GM19193 (cell line): ENCODE data around the gene SLC4A11.
A peak's percentile ranks its signal among the peaks of the same experiment; 100 is the strongest.

Experiments used
- POLR2A ChIP-seq: IDR thresholded peaks from 4 replicates; pipeline ENCODE4 v1.6.1; 2011; ENCODE audit not compliant: insufficient read depth, insufficient read length; ENCODE audit errors: extremely low read depth

Gene SLC4A11

DNA sequence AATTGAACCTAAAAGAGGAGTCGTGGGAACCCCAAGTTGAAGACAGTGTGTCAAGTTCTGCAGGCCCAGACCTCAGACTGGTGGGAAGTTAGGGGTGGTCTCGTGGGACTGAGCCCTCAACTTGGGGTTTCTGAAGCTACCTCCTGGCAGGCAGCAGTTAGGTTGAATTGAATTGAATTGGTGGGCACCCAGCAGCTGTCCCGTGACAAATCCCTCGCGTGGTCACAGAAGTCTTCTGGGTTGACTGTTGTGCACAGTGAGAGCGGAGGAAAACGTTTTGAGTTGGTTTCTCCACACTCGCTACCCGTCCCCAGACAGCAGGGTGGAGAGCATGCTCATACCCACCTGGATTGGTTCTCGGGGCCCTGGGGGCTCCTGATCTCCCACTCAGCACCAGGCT, 12.9 kb downstream of the SLC4A11 start:
- no peak for TF ChIP-seq POLR2A

GRCh38 chr20:3224681-3225421, 14.1 kb downstream of the SLC4A11 start:
- TF ChIP-seq POLR2A = no peak

GRCh38 chr20:3223994-3224680, 14.9 kb downstream of the SLC4A11 start:
- no peak for TF ChIP-seq POLR2A

DNA sequence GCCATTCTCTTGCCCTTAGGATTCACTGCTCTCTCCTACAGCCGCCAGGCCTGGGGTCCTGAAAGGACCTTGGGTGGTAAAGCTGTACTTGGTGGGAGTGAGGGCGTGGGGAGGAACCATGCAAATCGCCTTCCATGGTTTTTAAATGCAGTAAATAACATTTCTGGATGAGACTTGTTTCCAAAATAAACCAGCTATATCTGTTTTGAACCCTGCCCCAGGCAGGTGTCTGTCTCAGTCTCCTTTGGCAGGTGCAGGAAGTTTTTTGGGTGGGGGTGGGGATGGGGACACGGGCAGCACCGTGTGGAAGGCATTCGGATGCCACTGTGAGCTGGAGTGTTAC, 15.4 kb downstream of the SLC4A11 start:
- no peak for TF ChIP-seq POLR2A

DNA sequence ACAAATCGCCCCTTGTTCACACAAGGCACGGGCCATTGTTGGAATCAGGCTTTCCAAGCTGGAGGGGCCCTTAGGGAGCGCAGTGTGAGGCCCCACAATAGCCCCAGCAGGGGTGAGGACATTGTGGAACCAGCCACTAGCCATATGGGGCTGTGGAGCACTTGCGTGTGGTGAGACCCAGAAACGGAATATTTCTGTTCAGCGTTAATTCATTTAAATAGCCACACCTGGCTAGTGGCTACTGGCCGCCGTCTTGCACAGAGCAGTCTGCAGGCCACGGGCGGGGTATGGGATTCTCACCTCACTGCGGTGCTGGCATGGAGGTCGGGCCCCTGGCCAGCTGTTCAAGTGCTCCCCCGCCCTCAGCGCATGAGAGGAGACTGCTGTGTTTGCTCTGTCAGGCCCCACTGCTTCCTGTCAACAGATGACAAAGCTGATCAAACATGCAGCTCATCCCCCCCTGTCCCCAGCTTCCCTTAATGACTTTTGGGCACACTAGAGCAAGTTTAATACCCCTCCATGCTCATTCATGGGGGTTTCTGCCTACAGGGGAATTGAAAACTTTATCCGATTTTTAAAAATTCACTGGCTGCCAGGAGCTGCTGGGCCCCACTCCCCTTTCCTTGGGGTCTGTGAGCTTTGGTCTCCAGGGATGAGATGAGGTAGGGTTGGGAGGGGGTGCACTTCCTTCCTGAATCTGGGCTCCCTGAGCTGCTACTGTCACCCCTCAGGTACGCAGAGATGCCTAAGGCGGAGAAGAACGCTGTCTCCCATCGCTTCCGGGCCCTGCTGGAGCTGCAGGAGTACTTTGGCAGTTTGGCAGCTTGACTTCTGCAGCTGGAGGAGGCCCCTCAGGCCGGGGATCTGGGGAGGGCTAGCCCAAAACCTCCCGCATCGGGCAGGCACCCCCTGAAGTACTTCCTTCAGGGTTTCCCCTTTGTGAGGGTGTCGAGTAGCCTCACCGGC, 16.1 kb downstream of the SLC4A11 start:
- TF ChIP-seq POLR2A = no peak

DNA sequence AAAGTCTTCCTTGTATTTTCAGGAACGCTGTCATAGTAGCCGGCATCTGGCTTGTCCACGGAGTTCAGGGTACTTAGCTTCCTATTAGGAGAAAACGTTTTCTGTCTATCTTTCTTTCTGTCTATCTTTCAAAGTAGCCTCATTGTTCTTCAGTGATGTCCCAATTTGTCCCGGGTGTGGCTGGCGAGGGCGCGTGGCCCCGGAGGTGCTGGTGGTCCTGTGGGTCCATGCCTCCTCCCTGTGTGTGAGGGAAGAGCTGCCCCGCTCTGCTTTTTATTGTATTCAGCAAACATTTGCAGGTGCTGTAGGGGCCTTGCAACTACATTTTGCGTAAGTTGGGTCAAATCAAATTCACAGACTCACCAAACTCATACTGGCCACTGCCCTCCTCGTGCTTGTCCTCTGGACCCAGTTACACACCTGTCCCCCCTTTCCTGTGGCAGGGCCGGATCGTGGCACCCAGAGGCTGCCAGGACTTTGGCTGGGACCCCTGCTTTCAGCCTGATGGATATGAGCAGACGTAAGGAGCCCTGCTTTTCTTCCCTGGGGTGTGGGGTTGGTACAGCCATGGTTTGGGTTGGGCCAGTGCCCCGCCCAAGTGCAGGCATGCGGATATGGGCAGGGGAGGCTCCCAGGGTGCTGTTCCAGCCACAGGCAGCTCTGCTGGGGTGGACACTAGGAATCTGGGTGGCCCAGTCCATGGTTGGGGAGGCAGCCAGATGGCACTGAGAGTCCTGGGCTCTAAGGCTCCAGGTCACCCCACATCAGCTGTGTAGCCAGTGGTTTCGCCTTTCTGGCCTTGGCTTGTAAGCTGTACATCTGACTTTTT, 17.4 kb downstream of the SLC4A11 start:
- no peak for TF ChIP-seq POLR2A

DNA sequence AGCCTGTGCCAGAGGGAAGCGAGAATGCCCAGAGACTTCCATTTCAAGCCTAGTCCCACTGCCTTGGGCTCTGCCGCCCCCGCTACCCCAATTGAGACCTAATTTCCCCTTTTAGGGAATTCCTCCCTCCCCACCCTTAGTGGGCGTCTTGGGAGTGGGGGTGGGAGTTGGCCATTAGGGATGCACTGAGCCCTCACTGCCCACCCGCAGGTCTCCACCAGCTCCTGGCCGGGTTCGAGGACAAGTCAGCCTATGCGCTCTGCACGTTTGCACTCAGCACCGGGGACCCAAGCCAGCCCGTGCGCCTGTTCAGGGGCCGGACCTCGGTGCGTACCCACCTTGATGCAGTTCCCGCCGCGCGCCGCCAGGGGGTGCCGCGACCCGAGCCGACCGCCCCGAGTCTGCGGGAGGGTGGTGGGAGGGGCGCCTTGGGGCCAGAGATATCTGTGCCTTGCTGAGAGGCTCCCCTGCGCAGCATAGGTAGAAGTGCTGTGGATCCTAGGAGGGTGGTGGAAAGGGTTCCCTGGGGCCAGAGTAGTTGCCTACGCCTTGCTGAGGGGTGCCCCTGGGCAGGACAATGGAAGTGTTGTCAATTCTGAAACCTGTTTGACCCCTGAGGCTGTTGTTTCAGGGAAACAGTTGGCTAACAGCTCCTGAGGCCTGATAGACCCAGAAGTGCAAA, 20.5 kb downstream of the SLC4A11 start:
- TF ChIP-seq POLR2A = no peak

DNA sequence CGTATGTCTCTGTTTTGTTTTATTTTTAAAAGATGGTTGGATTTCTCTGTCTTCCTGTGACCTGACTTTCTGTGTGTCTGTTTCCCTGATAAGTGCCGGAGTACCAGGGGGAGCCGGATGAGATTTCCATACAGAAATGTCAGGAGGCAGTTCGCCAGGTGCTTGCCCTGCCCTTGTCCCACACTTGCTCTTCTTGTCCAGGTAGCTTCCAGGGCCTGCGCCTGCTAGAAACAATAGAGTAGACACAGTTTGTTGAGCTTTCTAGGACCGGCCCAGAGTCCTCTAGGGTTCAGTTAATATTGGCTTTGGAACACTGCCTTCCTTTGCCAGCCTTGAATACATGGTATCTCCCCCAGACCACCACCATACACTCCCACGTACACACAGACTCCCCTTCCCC, 25.8 kb downstream of the SLC4A11 start:
- no peak for TF ChIP-seq POLR2A

DNA sequence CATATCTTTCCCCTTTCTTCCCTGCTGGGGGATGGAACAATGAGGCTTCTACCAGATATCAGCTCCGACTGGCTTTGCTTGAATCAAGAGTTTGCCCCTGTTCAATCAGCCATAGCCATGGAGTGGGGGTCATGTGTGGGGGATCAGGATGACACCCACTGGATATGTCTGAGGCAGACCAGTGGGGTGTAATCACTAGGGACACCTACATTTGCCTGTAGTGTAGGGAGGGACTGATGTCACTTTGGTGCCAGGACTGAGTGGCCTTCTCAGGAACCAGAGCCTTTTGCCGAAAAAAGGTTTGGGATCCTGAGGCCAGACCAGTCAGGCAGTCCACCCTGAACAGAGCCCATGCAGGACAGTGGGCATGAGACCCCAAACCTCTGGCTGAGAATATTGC, 28.6 kb downstream of the SLC4A11 start:
- no peak for TF ChIP-seq POLR2A

- no peak for TF ChIP-seq POLR2A
Measured at GRCh38 chr20:3209946-3210317, 29.1 kb downstream of the SLC4A11 start.

- TF ChIP-seq POLR2A = peak; percentile 79
Measured at GRCh38 chr20:3209257-3209945, 29.6 kb downstream of the SLC4A11 start, which contains the start of gene ITPA. Gene ITPA (plus strand): TSS chr20:3209498. CDS start chr20:3209552, 54 bp downstream.

DNA sequence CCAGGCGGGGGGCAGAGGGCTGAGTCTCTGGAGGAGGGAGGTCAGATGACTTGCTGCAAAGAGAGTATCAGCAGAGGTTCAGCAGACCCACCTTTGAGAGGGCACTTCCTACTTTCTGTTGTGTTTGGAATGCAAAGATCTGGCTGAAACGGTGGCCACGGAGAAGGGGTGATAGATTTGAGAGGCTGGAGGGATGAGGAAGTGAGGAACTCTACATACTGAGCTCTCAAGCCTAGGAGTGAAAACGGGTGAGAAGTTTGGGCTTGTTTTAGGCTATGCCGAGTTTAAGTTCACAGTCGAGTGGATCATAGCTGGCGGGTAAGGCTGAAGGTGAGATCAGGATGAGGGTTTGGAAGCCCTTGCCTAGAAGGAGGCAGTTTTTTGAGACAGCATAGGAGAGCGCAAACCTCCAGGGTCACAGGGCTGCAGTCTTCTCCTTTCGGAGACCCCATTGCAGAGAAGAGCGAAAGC, 30.2 kb downstream of the SLC4A11 start:
- TF ChIP-seq POLR2A = no peak

DNA sequence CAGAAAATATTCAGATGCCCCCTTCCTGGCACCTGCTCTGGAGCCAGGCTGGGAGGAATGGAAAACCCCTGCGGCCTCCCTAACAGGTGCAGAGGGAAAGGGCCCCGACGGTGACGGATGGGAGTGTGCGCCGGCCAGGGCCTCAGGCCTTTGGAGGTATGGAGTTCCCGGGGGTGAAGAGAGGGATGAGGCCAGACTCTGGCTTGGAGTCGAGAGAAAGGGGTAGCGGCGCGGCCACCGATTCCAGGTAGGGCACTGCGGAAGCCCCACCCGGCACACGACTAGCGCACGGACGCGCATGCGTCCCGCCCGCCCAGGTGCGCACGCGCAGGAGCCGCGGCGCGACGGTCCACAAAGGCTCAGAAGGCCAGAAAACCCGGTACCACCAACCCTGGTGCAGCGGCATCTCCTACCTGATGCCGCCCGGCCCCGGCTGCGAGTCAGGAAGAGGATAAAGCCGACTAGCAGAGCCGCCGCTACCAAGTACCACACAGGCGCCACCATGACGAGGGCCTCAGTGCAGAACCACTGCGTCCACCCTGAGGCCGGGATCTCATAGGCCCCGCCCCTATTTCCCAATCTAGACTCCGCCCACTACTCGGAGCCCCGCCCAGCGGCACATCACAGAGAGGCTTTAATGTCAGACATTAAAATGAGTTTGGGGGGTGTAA, 34.7 kb downstream of the SLC4A11 start, which contains the start of gene DDRGK1:
Gene DDRGK1 (minus strand): TSS at position 559 of the 671 bp plus-strand sequence. CDS start 55 bp downstream, at position 504.
- TF ChIP-seq POLR2A = peak; percentile 85
